Activated B cell treated with CpG ODN at 0.5 μM for 24 hours (primary cell): Measurements from ENCODE around the gene GNG13. TPM values are rescaled to one million over a fixed set of nuclear protein-coding genes. Genes with fewer than 3 reads are reported as not detected.

Experiments used
- ATAC-seq: fragments of 200-7000 bp; cut with Tn5 transposase; one replicate; pipeline ENCODE4 v1.10.0; 2021; ENCODE audit warnings: low read depth, mild to moderate bottlenecking, moderate library complexity
- CTCF ChIA-PET: fragments of 350-600 bp; sonication (Branson Sonifier 250); formaldehyde crosslinking; loops from one replicate; lab custom pipeline; 2021; ENCODE audit warnings: antibody characterized with exemption; lab: Charles Lee
- POLR2A ChIA-PET: fragments of 350-600 bp; sonication (Branson Sonifier 250); formaldehyde crosslinking; loops from one replicate; lab custom pipeline; 2021; ENCODE audit warnings: antibody characterized with exemption; lab: Charles Lee
- DNase-seq: peaks from one replicate; pipeline ENCODE4 v3.0.0; 2022
- H3K27ac Mint-ChIP-seq: one replicate; pipeline ENCODE4 v1.8.0; 2020; ENCODE audit warnings: mixed read lengths
- H3K27me3 Mint-ChIP-seq: one replicate; pipeline ENCODE4 v1.8.0; 2021; ENCODE audit warnings: mixed read lengths
- H3K36me3 Mint-ChIP-seq: one replicate; pipeline ENCODE4 v1.8.0; 2021; ENCODE audit warnings: low read depth, mixed read lengths
- H3K4me1 Mint-ChIP-seq: one replicate; pipeline ENCODE4 v1.8.0; 2021; ENCODE audit warnings: mixed read lengths
- H3K4me3 Mint-ChIP-seq: one replicate; pipeline ENCODE4 v1.8.0; 2020; ENCODE audit warnings: mild to moderate bottlenecking, mixed read lengths
- H3K9me3 Mint-ChIP-seq: one replicate; pipeline ENCODE4 v1.8.0; 2020; ENCODE audit warnings: mixed read lengths
- CTCF ChIP-seq: fragments of 200-600 bp; IDR thresholded peaks from one replicate; pipeline ENCODE4 v1.8.0; 2022; ENCODE audit warnings: antibody characterized with exemption, mild to moderate bottlenecking
- intact Hi-C: fragments of 100-400 bp; cut with micrococcal nuclease; formaldehyde crosslinking; loops from one replicate; pipeline ENCODE4 v1.15.1; 2024
- total RNA-seq: library from RNA; stranded (reverse); gene quantifications from 2 replicates; pipeline ENCODE4 v1.2.3, GENCODE V29; 2022

GNG13 gene
- total RNA-seq, 1 donor from 2014 or later, result not detected

- H3K9me3 Mint-ChIP-seq, result no peaks in the 10 kb centered on the region
- no peak overlapping the region for H3K27ac Mint-ChIP-seq
- H3K4me3 Mint-ChIP-seq, result no peak overlapping the region
- ChIA-PET POLR2A (no interaction called here), CTCF (no interaction called here)
- H3K27me3 Mint-ChIP-seq, result no peaks in the 10 kb centered on the region
- no peak for ATAC-seq
- TF ChIP-seq CTCF, result no peak
- intact Hi-C loops, result no loop called here
- no peaks in the 10 kb centered on the region for H3K36me3 Mint-ChIP-seq
- no peak for DNase-seq
- no peaks in the 10 kb centered on the region for H3K4me1 Mint-ChIP-seq
Observed at GRCh38 chr16:767743-768235, 32.7 kb downstream of the GNG13 start.

GRCh38 chr16:766820-767640 lies 33.5 kb downstream of the GNG13 start:
- no peaks in the 10 kb centered on the region for H3K36me3 Mint-ChIP-seq
- H3K9me3 Mint-ChIP-seq, result no peaks in the 10 kb centered on the region
- ChIA-PET CTCF (no interaction called here), POLR2A (no interaction called here)
- DNase-seq (no peak), ATAC-seq (no peak)
- H3K27ac Mint-ChIP-seq, result no peak overlapping the region
- no peaks in the 10 kb centered on the region for H3K27me3 Mint-ChIP-seq
- H3K4me3 Mint-ChIP-seq, result no peak overlapping the region
- no peak for TF ChIP-seq CTCF
- intact Hi-C loops, result no loop called here
- H3K4me1 Mint-ChIP-seq, result no peaks in the 10 kb centered on the region

GRCh38 chr16:766008-766819 lies 34.3 kb downstream of the GNG13 start:
- no peaks in the 10 kb centered on the region for H3K9me3 Mint-ChIP-seq
- H3K36me3 Mint-ChIP-seq, result no peaks in the 10 kb centered on the region
- ChIA-PET CTCF (no interaction called here), POLR2A (no interaction called here)
- no peak for TF ChIP-seq CTCF
- no peaks in the 10 kb centered on the region for H3K27me3 Mint-ChIP-seq
- intact Hi-C loops, result no loop called here
- DNase-seq (no peak), ATAC-seq (no peak)
- H3K27ac Mint-ChIP-seq, result no peak overlapping the region
- no peaks in the 10 kb centered on the region for H3K4me1 Mint-ChIP-seq
- no peak overlapping the region for H3K4me3 Mint-ChIP-seq

- DNase-seq (no peak), ATAC-seq (no peak)
- no peak for TF ChIP-seq CTCF
- ChIA-PET CTCF (no interaction called here), POLR2A (no interaction called here)
- Mint-ChIP-seq H3K27me3 (no peaks in the 10 kb centered on the region), H3K9me3 (no peaks in the 10 kb centered on the region), H3K4me1 (no peaks in the 10 kb centered on the region), H3K27ac (no peak overlapping the region), H3K36me3 (no peaks in the 10 kb centered on the region), H3K4me3 (no peak overlapping the region)
- intact Hi-C loops, result no loop called here
Observed at GRCh38 chr16:765488-765865, 35.1 kb downstream of the GNG13 start.

- Mint-ChIP-seq H3K4me3 (no peak overlapping the region), H3K27me3 (no peaks in the 10 kb centered on the region), H3K36me3 (no peaks in the 10 kb centered on the region), H3K9me3 (no peaks in the 10 kb centered on the region), H3K27ac (no peak overlapping the region), H3K4me1 (no peaks in the 10 kb centered on the region)
- DNase-seq, result no peak
- no peak for ATAC-seq
- intact Hi-C loops, result no loop called here
- CTCF ChIA-PET, result no interaction called here
- POLR2A ChIA-PET, result no interaction called here
- TF ChIP-seq CTCF, result no peak
Observed at GRCh38 chr16:764848-765487, 35.6 kb downstream of the GNG13 start.
